ENCODE results near the gene B3GLCT.

B3GLCT gene

DNA sequence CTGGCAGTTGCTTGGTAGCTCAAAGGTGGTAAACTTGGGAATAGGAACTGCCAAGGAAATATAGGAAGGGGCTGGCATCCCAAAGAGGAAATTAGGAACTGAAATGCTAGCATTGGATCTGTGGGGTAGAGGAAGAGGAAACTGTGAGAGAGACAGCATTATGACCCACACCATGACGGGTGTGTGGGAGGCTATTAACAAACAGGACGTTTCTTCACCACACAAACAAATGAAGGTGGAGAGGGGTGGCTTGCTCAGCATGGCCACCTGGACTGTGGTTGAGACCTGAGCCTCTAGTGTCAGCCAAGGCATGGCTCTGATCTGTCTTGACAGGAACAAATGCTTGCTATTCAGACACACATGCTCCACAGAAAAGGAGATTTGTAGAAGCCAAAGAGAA lies 178.2 kb downstream of the B3GLCT start:
- DNase-seq (ENCODE audit: low read depth, low spot score) = no peak
- TF ChIP-seq EZH2 (IDR thresholded peaks at IDR 0.05) (no peak), POLR2AphosphoS5 (IDR thresholded peaks at IDR 0.05; ENCODE audit: borderline replicate concordance, low read depth, low read length) (no peak), FOXP2 (optimal IDR thresholded peaks at IDR 0.05; ENCODE audit: control extremely low read depth, extremely low read length, insufficient read depth) (no peak)
- no peak overlapping the region for H3K27ac ChIP-seq

DNA sequence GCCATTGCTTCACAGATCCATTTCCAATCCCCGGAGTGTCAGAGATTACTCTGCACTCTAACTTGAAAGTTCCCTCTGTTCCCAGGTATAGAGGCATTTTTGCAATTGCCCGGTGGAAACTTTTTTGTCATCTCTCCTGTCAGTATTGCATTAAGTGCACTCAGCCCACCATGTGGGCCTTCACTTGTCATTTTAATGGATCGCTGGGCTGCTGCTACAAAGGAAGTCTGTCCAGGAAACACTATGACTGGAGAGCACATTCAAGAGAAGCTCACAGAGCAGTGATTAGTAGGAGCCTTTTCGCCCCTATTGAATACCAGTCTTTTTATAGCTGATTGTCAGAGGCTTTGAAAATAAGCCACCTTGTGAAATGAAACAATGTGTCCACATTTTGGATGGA lies 180.9 kb downstream of the B3GLCT start:
- no peak for DNase-seq (ENCODE audit: low read depth, low spot score)
- no peaks in the 10 kb centered on the region for H3K36me3 ChIP-seq (ENCODE audit: insufficient read depth, low read length)
- no peak overlapping the region for H3K9ac ChIP-seq (ENCODE audit: insufficient read length)
- TF ChIP-seq EZH2 (IDR thresholded peaks at IDR 0.05) = no peak
- no peak for TF ChIP-seq FOXP2 (optimal IDR thresholded peaks at IDR 0.05; ENCODE audit: control extremely low read depth, extremely low read length, insufficient read depth)
- TF ChIP-seq POLR2AphosphoS5 (IDR thresholded peaks at IDR 0.05; ENCODE audit: borderline replicate concordance, low read depth, low read length) = no peak
- no peaks in the 10 kb centered on the region for H3K9me3 ChIP-seq (ENCODE audit: low read depth, low read length)
- H3K4me3 ChIP-seq = no peak overlapping the region
- H3K27ac ChIP-seq = no peak overlapping the region

More for the DNA sequence above, 178.2 kb downstream of the B3GLCT start:
- Histone ChIP-seq H3K36me3 (ENCODE audit: insufficient read depth, low read length) (no peaks in the 10 kb centered on the region), H3K4me3 (no peak overlapping the region), H3K9me3 (ENCODE audit: low read depth, low read length) (no peaks in the 10 kb centered on the region), H3K9ac (ENCODE audit: insufficient read length) (no peak overlapping the region)

All from SK-N-MC (cell line).